RWPE1 (cell line): ENCODE results near the gene IARS2.

ENCODE experiments used
- CTCF ChIA-PET: fragments of 350-600 bp; sonication (Branson Sonifier 250); formaldehyde crosslinking; extraction: SDS; loops from one replicate; lab custom pipeline; 2021; lab: Yijun Ruan, JAX
- POLR2A ChIA-PET: fragments of 400-600 bp; formaldehyde crosslinking; extraction: SDS; loops from one replicate; lab custom pipeline; 2020; ENCODE audit warnings: antibody characterized with exemption; ENCODE audit not compliant: low non-redundant PET; lab: Yijun Ruan, JAX
- DNase-seq: peaks from one replicate; pipeline ENCODE4 v3.0.0; 2012; ENCODE audit warnings: low spot score
- H3K27ac ChIP-seq: fragments of 450-650 bp; 2 replicates; pipeline ENCODE4 v1.5.1; 2017
- TF ChIP-seq, protein P1 (sequence below): fragments of 450-650 bp; conservative IDR thresholded peaks from 2 replicates; pipeline ENCODE4 v1.5.1; 2017; ENCODE audit warnings: low read depth, mild to moderate bottlenecking

The IARS2 gene

DNA sequence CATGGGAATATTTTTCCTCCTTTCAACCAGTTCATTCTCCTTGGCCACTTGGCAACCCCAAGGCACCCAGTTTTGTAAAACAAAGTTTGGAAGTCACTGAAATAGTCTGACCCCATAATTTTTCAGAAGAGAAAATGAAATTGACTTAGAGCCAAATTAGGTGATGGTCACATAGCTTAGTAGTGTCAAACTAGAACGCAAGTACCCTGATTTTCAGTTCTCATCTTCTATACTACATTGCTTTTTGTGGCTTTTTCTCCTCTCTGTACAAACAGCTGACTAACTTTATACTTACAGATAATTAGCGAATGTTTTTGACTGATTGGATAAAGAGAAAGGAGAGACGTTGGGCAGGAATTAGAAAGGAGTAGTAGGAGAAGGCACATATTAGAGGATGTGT is 33.1 kb downstream of the IARS2 start:
- ChIA-PET CTCF (no interaction called here), POLR2A (no interaction called here)
- DNase-seq, result no peak
- TF ChIP-seq, protein P1, sequence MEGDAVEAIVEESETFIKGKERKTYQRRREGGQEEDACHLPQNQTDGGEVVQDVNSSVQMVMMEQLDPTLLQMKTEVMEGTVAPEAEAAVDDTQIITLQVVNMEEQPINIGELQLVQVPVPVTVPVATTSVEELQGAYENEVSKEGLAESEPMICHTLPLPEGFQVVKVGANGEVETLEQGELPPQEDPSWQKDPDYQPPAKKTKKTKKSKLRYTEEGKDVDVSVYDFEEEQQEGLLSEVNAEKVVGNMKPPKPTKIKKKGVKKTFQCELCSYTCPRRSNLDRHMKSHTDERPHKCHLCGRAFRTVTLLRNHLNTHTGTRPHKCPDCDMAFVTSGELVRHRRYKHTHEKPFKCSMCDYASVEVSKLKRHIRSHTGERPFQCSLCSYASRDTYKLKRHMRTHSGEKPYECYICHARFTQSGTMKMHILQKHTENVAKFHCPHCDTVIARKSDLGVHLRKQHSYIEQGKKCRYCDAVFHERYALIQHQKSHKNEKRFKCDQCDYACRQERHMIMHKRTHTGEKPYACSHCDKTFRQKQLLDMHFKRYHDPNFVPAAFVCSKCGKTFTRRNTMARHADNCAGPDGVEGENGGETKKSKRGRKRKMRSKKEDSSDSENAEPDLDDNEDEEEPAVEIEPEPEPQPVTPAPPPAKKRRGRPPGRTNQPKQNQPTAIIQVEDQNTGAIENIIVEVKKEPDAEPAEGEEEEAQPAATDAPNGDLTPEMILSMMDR, result no peak
- no peak overlapping the region for H3K27ac ChIP-seq

DNA sequence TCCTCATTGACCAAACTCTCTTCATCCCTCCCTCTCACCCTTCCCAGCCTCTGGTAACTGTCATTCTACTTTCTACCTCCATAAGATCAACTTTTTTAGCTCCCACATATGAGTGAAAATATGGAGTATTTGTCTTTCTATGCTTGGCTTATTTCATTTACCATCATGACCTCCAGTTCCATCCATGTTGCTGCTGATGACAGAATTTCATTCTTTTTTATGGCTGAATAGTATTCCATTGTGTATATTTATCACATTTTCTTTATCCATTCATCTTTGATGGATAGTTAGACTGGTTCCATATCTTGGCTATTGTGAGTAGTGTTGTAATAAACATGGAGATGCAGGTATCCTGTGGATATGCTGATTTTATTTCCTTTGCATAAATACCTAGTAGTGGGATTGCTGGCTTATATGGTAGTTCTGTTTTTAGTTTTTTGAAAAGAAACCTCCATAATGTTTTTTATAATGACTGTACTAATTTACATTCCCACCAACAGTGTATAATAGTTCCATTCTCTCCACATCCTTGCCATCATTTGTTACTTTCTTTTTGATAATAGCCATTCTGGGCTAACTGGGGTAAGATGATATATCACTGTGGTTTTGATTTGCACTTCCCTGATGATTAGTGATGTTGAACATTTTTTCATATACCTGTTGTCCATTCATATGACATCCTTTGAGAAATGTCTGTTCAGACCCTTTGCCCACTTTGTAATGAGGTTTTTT is 35.7 kb downstream of the IARS2 start:
- ChIA-PET POLR2A (no interaction called here), CTCF (interaction anchor here (0.6 kb wide), 1 partner anchor 9 kb away, joined by 3 read pairs; no protein-coding TSS in a partner anchor)
- no peak for DNase-seq

DNA sequence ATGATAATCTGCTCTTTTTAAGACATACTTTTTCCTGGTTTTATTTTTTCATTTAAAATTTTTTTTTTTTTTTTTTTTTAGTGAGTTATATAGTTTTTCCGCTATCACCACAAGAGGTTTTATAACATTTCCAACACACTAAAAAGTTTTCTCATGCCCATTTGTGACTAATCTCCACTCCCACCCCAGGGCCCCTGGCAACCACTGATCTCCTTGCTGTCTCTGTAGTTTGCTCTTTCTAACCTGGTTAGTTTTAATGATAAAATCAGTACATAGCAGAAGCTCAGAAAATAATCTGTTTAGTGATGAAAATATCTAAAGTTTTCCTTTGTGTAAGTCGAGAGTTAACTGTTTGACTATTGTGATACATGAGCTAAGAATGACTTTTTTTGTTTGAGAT is 41.8 kb downstream of the IARS2 start:
- POLR2A ChIA-PET, result no interaction called here
- CTCF ChIA-PET, result interaction anchor here (0.7 kb wide), 1 partner anchor 22 kb away, joined by 3 read pairs; no protein-coding TSS in a partner anchor

More for the DNA sequence above, 35.7 kb downstream of the IARS2 start:
- H3K27ac ChIP-seq, result no peak overlapping the region
- TF ChIP-seq, protein P1, result no peak

DNA sequence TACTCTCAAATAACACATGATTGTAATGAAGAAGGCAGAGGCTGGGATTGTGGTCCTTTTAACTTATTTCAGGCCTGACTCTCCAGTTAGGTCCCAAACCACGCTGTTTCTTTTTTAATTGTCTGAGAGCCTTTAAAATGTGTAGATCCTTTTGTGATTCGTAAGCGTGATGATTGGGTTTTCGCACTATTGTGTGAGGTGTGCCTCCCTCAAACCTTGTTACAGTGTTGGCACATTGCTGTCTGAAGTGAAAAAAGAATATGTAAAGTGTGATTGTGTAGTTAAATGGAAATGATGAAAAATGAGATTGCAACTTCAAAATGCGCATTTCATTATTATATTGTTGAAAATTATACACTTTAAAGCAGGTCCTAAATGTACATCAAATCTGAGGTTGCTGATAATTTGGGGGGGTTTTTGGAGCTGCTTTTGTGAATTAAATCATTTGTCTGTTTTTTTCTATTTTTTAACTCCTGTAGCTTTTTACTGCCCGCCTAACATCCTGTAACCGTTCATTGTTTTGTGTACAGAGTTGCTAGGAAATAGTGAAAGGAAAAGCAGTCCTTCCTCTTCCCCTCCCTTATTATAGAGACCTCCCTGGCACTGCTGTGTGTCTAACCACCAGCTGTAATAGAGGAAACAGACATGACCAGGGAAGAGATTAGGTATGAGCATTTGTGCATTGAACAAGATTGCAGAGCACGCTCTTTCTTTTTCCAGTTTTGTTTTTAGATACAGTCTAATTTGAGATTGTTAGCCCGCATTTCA is 43.3 kb downstream of the IARS2 start:
- ChIA-PET POLR2A (no interaction called here), CTCF (interaction anchor here (0.6 to 1.1 kb wide), 2 partner anchors 25 to 45 kb away, joined by 3 read pairs; no protein-coding TSS in a partner anchor)
- TF ChIP-seq, protein P1, result no peak
- DNase-seq, result no peak
- H3K27ac ChIP-seq, result no peak overlapping the region

More for the DNA sequence above, 41.8 kb downstream of the IARS2 start:
- no peak for DNase-seq
- no peak overlapping the region for H3K27ac ChIP-seq
- TF ChIP-seq, protein P1, result no peak

DNA sequence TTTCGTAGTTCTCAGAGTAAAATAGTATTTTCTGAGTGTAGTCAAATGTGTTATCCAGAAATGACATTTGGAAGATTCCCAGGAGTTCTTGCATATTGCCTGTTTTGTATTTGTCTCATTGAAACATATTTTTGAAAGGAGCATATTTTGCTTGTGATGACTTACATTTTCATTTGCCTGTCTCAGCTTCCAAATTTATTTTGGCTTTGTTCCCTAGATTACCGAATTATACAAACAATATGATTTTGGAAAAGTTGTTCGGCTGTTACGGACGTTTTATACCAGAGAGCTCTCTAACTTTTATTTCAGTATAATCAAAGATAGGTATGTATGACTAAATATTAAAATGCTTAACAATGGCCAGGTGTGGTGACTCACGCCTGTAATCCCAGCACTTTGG is 46.0 kb downstream of the IARS2 start:
- DNase-seq, result no peak
- TF ChIP-seq, protein P1, result no peak
- POLR2A ChIA-PET, result no interaction called here
- no peak overlapping the region for H3K27ac ChIP-seq
- CTCF ChIA-PET, result no interaction called here

DNA sequence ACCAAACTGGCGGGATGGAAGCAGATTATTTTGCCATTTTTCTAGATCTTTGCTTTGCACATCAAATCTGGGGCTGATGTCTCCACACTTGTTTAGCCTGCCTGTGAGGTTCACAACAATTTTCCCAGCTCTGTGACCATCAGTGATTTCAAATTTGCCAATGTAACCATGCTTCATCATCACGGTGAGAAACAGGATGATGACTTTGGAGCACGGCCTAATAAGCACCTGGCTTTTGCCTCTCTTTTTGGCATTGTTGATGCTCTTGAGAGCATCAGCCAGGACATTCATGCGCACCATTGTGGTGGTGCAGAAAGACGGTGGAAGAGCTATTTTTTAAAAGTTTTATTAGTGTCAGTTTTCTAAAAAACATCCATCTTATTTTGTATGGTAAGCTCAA is 50.1 kb downstream of the IARS2 start:
- TF ChIP-seq, protein P1, result no peak
- POLR2A ChIA-PET, result no interaction called here
- no peak overlapping the region for H3K27ac ChIP-seq
- no peak for DNase-seq
- CTCF ChIA-PET, result interaction anchor here (0.5 to 1.2 kb wide), 3 partner anchors 10 to 55 kb away, joined by 3 to 4 read pairs (median 3); no protein-coding TSS in a partner anchor
